Measurements from ENCODE around the gene ZCRB1. TPM values are rescaled to one million over a fixed set of nuclear protein-coding genes. Genes with fewer than 3 reads are reported as not detected.

ZCRB1 gene
- total RNA-seq, 1 donor from 2014 or later, result 38.0 TPM

DNA sequence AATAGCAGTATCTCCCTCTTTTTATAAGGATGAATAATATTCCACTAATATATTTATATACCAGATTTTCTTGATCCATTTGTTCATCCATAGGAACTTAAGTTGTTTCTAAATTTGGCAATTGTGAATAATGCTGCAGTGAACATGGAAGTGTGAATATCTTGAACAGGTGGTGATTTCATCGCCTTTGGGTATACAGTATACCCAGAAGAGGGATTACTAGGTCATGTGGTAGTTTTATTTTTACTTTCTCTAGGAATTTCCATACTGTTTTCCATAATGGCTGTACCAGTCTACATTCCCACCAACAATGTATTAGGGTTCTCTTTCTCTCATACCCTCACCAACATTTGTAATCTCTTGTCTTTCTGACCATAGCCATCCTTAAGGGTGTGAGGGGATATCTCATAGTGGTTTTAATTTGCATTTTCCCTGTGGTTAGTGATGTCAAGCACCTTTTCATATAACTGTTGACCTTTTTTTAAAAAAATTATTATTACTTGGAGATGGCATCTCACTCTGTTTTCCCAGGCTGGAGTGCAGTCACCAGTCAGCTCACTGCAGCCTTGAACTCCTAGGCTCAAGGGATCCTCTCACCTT is 20.6 kb upstream of the ZCRB1 start:
- H3K27me3 ChIP-seq (ENCODE audit: control insufficient read depth, insufficient read depth, low read length), result no peaks in the 10 kb centered on the region
- TF ChIP-seq, protein P1, sequence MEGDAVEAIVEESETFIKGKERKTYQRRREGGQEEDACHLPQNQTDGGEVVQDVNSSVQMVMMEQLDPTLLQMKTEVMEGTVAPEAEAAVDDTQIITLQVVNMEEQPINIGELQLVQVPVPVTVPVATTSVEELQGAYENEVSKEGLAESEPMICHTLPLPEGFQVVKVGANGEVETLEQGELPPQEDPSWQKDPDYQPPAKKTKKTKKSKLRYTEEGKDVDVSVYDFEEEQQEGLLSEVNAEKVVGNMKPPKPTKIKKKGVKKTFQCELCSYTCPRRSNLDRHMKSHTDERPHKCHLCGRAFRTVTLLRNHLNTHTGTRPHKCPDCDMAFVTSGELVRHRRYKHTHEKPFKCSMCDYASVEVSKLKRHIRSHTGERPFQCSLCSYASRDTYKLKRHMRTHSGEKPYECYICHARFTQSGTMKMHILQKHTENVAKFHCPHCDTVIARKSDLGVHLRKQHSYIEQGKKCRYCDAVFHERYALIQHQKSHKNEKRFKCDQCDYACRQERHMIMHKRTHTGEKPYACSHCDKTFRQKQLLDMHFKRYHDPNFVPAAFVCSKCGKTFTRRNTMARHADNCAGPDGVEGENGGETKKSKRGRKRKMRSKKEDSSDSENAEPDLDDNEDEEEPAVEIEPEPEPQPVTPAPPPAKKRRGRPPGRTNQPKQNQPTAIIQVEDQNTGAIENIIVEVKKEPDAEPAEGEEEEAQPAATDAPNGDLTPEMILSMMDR (IDR thresholded peaks at IDR 0.05; ENCODE audit: insufficient read depth, low read length, poor library complexity, severe bottlenecking), result no peak
- DNase-seq (ENCODE audit: low read depth), result no peak

DNA sequence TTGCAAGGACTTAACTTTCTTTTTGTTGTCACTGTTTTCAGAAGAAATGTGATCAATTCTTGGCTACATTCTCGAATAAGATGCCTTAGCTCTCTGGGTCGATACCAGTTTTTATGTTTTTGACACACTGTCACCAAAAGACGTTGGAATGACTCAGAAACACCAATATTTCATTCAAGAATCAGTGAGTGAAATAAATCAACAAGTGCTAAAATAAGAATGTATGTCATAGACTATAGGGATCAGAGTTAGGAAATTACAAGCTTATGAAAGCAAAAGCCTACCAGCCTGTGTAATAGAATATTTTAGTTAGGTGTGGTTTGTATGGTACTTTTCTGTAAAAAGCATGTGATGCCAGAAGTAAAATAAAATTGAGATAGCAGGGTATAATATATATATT is 17.8 kb upstream of the ZCRB1 start:
- Histone ChIP-seq H3K36me3 (ENCODE audit: control insufficient read depth, insufficient read depth, low read length) (no peaks in the 10 kb centered on the region), H3K4me3 (ENCODE audit: low read depth, low read length) (no peak overlapping the region), H3K27me3 (ENCODE audit: control insufficient read depth, insufficient read depth, low read length) (no peaks in the 10 kb centered on the region)
- no peak for DNase-seq (ENCODE audit: low read depth)
- TF ChIP-seq, protein P1 (IDR thresholded peaks at IDR 0.05; ENCODE audit: insufficient read depth, low read length, poor library complexity, severe bottlenecking), result no peak

More for the DNA sequence above, 20.6 kb upstream of the ZCRB1 start:
- no peaks in the 10 kb centered on the region for H3K36me3 ChIP-seq (ENCODE audit: control insufficient read depth, insufficient read depth, low read length)
- H3K4me3 ChIP-seq (ENCODE audit: low read depth, low read length), result no peak overlapping the region

GRCh38 chr12:42342028-42342427 is 16.1 kb upstream of the ZCRB1 start:
- Histone ChIP-seq H3K4me3 (ENCODE audit: low read depth, low read length) (no peak overlapping the region), H3K27me3 (ENCODE audit: control insufficient read depth, insufficient read depth, low read length) (no peaks in the 10 kb centered on the region), H3K36me3 (ENCODE audit: control insufficient read depth, insufficient read depth, low read length) (no peaks in the 10 kb centered on the region)
- no peak for DNase-seq (ENCODE audit: low read depth)
- TF ChIP-seq, protein P1 (IDR thresholded peaks at IDR 0.05; ENCODE audit: insufficient read depth, low read length, poor library complexity, severe bottlenecking), result no peak

GRCh38 chr12:42338280-42338679 is 12.4 kb upstream of the ZCRB1 start:
- TF ChIP-seq, protein P1 (IDR thresholded peaks at IDR 0.05; ENCODE audit: insufficient read depth, low read length, poor library complexity, severe bottlenecking), result no peak
- no peak overlapping the region for H3K4me3 ChIP-seq (ENCODE audit: low read depth, low read length)
- H3K27me3 ChIP-seq (ENCODE audit: control insufficient read depth, insufficient read depth, low read length), result no peaks in the 10 kb centered on the region

GRCh38 chr12:42336286-42336685 is 10.4 kb upstream of the ZCRB1 start:
- Histone ChIP-seq H3K36me3 (ENCODE audit: control insufficient read depth, insufficient read depth, low read length) (no peaks in the 10 kb centered on the region), H3K27me3 (ENCODE audit: control insufficient read depth, insufficient read depth, low read length) (no peaks in the 10 kb centered on the region), H3K4me3 (ENCODE audit: low read depth, low read length) (no peak overlapping the region)
- TF ChIP-seq, protein P1 (IDR thresholded peaks at IDR 0.05; ENCODE audit: insufficient read depth, low read length, poor library complexity, severe bottlenecking), result no peak
- DNase-seq (ENCODE audit: low read depth), result no peak

More at GRCh38 chr12:42338280-42338679, 12.4 kb upstream of the ZCRB1 start:
- no peaks in the 10 kb centered on the region for H3K36me3 ChIP-seq (ENCODE audit: control insufficient read depth, insufficient read depth, low read length)
- DNase-seq (ENCODE audit: low read depth), result no peak

Measured in kidney epithelial cell (primary cell).